Retinal pigment epithelial cell (primary cell): ENCODE measurements around the gene SLX4IP.

ENCODE experiments used
- DNase-seq: peaks from one replicate; pipeline ENCODE4 v3.0.0-alpha.2; 2010; ENCODE audit warnings: low read depth
- H3K4me3 ChIP-seq: 2 replicates; pipeline ENCODE4 v1.5.1; 2011; ENCODE audit warnings: mild to moderate bottlenecking, low read length, control low read depth, moderate library complexity
- TF ChIP-seq, protein P1 (sequence below): conservative IDR thresholded peaks from 2 replicates; pipeline ENCODE4 v1.5.1; 2011; ENCODE audit warnings: low read depth, low read length, control low read depth, inconsistent platforms

Gene SLX4IP

DNA sequence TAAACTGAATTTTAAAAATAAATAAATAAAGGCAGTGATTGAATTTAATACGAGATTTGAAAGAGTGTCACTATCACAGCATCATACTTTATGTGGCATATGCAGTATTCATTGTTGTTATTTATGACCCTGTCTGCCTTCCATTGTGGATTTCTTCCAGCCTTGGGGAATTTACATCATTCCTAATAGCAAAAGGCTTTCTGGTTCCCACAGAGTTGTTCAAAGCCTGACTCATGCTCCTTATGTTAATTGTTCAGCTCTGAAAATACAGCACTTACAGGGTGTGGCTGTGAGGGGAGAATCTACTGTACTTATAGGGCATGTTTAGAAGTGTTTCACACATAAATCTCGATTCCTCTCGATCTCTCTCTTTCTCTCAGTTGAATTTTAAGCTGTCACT lies 184.3 kb downstream of the SLX4IP start:
- DNase-seq, result peak; percentile 84

DNA sequence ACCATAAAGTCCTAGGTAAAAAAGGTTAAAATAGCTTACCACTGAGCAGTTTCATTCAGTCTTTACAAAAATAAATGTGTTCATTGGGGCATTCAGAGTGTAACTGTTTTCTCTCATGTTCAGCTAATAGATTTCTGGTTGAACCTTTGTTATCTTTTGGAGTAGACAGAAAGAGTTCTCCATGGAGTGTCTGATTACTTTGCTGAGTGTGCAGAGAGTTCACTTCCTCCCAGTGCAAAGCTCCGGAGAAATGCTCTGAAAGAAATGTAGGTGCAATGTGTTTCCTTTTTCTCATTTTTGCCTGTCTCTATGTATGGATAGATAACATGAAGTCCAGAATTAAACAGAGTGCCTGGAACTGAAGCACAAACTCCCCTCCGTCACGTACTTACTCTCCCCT lies 186.0 kb downstream of the SLX4IP start:
- no peak overlapping the region for H3K4me3 ChIP-seq
- TF ChIP-seq, protein P1, sequence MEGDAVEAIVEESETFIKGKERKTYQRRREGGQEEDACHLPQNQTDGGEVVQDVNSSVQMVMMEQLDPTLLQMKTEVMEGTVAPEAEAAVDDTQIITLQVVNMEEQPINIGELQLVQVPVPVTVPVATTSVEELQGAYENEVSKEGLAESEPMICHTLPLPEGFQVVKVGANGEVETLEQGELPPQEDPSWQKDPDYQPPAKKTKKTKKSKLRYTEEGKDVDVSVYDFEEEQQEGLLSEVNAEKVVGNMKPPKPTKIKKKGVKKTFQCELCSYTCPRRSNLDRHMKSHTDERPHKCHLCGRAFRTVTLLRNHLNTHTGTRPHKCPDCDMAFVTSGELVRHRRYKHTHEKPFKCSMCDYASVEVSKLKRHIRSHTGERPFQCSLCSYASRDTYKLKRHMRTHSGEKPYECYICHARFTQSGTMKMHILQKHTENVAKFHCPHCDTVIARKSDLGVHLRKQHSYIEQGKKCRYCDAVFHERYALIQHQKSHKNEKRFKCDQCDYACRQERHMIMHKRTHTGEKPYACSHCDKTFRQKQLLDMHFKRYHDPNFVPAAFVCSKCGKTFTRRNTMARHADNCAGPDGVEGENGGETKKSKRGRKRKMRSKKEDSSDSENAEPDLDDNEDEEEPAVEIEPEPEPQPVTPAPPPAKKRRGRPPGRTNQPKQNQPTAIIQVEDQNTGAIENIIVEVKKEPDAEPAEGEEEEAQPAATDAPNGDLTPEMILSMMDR, result no peak
- no peak for DNase-seq

More for the DNA sequence above, 184.3 kb downstream of the SLX4IP start:
- no peak overlapping the region for H3K4me3 ChIP-seq
- TF ChIP-seq, protein P1, result no peak

DNA sequence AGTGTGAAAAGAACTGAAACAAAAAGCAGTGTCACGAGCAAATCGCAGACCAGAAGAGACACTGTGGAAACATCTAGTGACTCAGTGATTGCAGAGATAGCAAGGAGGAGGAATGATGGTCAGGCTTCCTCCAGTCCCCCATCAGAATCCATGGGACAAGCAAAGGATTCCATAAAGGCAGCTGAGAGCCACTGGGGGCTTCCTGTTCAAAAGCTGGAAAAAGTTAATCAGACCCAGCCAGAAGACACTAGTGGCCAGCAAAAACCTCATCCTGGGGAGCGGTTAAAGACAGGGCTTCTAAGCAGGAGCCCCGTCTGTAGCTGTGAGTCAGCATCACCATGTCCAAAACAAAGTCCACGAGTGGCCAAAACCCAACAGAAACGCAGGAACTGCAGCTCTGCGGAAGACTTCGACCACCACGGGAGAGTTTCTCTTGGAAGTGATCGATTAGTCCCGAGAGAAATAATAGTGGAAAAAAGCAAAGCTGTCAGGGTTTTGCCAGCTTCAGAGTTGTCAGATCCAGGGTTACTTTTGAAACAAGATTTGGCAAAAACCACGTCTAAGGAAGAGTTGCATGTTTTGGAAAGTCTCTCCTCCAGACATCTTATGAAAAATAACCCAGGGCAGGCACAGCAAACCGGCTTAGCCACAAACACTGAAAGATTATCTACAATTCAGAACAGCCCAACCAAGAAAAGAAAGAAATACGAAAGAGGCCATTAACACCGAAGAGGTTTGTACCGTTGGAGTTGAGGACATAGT lies 187.7 kb downstream of the SLX4IP start:
- TF ChIP-seq, protein P1, result no peak
- no peak overlapping the region for H3K4me3 ChIP-seq
- no peak for DNase-seq

DNA sequence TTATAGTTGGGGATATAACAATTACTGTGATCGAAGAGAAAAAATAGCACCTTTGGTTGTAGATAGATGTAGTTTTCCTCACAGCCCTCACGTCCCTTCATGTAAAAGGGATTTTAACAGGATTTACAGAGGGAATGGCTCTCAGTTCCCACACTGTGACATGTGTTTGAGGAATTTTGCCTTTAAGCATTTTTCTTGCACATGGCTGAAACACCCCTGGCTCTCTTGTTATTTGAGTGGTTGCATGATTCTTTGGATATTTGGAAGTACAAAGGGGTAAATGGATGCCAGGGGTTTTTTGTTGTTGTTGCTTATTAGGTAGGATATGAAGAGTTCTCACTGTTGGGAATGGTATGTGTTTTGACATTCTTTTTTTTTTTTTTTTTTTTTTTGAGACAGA lies 190.5 kb downstream of the SLX4IP start:
- DNase-seq, result no peak
- no peak overlapping the region for H3K4me3 ChIP-seq
- TF ChIP-seq, protein P1, result no peak

DNA sequence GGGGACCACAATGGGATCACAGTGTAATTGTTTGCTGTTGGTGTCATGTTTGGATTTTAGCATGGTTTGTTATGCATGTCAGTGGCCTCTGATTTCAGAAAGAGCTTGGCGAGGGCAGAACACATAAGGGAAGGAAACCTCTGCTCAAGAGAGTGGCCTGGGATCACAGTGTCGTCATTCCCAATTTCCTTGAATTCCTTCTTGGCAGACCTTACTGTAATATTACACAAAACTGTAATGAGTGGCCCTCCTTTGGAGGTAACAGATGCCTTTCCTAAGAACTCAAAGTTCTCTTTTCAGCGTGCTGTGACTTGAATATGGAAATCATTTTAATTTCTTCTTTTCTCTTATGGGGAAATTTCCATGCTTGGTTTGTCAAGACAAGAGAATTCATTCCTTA lies 191.8 kb downstream of the SLX4IP start:
- DNase-seq, result no peak
- TF ChIP-seq, protein P1, result no peak
- H3K4me3 ChIP-seq, result no peak overlapping the region

DNA sequence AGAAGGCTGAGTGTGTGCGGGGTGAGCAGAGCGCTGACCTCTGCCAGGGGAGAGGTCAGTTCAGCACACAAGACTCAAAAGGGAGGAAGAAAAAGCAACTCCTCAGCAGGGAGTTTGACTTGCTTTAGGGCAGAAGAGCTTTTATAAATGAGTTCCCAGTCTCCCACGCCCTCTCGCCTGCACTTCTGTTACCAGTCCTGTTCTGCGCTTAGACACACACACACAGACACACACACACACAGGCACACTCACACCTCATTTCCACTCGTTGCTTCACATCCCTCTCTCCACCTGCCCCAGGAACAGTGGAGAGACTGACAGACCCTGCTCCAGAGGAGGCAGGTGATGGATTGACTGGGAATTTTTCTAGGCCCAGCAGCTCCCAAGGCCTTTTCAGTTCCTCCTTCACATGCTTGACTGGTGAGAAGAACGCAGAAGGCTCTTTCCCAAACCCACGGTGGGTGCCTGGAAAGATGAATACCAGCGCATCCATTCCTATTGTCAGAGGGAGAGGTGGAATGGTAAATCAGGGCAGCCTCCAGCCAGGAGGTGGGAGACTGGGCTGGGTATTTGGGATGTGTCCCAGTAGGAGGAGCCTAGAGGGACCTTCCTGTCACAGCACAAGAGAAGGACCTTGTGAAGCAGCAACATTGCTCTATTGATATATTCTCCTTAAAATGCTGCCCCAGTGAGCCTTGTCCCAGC lies 195.0 kb downstream of the SLX4IP start:
- TF ChIP-seq, protein P1, result no peak
- no peak overlapping the region for H3K4me3 ChIP-seq
- no peak for DNase-seq

DNA sequence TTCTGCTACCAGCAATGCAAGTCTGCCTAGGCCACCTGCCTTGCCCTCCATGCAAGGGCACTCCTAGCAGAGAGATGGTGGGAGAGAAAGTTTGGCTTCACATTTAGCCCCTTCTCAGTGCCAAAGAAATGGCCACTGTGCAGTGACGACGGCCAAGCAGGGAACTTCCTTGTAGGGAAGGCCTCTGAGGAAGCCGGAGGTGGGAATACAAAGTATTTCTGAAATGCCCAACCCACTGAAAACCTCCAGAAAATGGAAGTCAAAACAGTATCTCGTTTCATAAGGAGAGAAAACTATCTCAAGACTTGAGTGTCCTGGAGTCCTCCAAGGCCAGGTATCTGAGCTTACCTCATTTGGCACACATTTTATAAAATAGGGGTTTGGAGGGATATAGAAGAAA lies 196.0 kb downstream of the SLX4IP start:
- no peak for DNase-seq
- TF ChIP-seq, protein P1, result no peak
- no peak overlapping the region for H3K4me3 ChIP-seq
